Fibroblast of lung (primary cell): ENCODE measurements around the gene AMMECR1.
"Not testable (repeated sequence)": the region's sequence is repeated elsewhere in the genome, so short reads cannot be mapped to it uniquely, and the experiment has no call there.

ENCODE experiments used
- CTCF ChIP-seq, 2 donors: IDR thresholded peaks in 1 of 2; conservative IDR thresholded peaks in 1 of 2; 1 replicate in 1 of 2; 2 replicates in 1 of 2; pipeline ENCODE4 v1.5.1; 2011 to 2012; ENCODE audit warnings: low read length in 2 of 2, control low read depth in 1 of 2, inconsistent platforms in 1 of 2, low read depth in 1 of 2, mild to moderate bottlenecking in 1 of 2
- EZH2 ChIP-seq: IDR thresholded peaks from 2 replicates; pipeline ENCODE4 v1.5.1; 2012; ENCODE audit warnings: low read length, control low read depth, mild to moderate bottlenecking; ENCODE audit errors: missing control alignments

GRCh38 chrX:110231485-110231884 lies 86.4 kb downstream of the AMMECR1 start:
- not testable (repeated sequence) for TF ChIP-seq CTCF (conservative IDR thresholded peaks at IDR 0.05 in 1 of 2, IDR thresholded peaks at IDR 0.05 in 1 of 2; ENCODE audit: low read depth in 1 of 2, low read length in 2 of 2); EZH2
